ENCODE data around the gene SPATA31E1. TPM values are rescaled to one million over a fixed set of nuclear protein-coding genes. Genes with fewer than 3 reads are reported as not detected.

SPATA31E1 gene
- total RNA-seq, 2 experiments from 2014 or later: not detected

- Mint-ChIP-seq H3K9me3 (no peaks in the 10 kb centered on the region), H3K27me3 (ENCODE audit: low read depth) (peaks cover 2% of the 10 kb centered on the region), H3K4me3 (no peak overlapping the region), H3K36me3 (ENCODE audit: low read depth) (no peaks in the 10 kb centered on the region), H3K4me1 (ENCODE audit: low read depth) (peaks cover 11% of the 10 kb centered on the region), H3K27ac (no peak overlapping the region)
- DNase-seq: no peak
- intact Hi-C loops (cut with micrococcal nuclease): loop anchor here (10.0 kb wide), 1 partner anchor 195 kb away; no protein-coding TSS in a partner anchor
- CTCF ChIA-PET: no interaction called here
Measured at GRCh38 chr9:87880116-87880515, 2.6 kb upstream of the SPATA31E1 start.

GRCh38 chr9:87880683-87881082 lies 2.0 kb upstream of the SPATA31E1 start:
- intact Hi-C loops (cut with micrococcal nuclease): loop anchor here (10.0 kb wide), 1 partner anchor 196 kb away; no protein-coding TSS in a partner anchor
- H3K27me3 Mint-ChIP-seq (ENCODE audit: low read depth): peaks cover 2% of the 10 kb centered on the region
- CTCF ChIA-PET: no interaction called here
- DNase-seq: no peak
- no peak overlapping the region for H3K27ac Mint-ChIP-seq
- H3K36me3 Mint-ChIP-seq (ENCODE audit: low read depth): no peaks in the 10 kb centered on the region
- peaks cover 11% of the 10 kb centered on the region for H3K4me1 Mint-ChIP-seq (ENCODE audit: low read depth)
- H3K4me3 Mint-ChIP-seq: no peak overlapping the region
- no peaks in the 10 kb centered on the region for H3K9me3 Mint-ChIP-seq

- no peaks in the 10 kb centered on the region for H3K27me3 Mint-ChIP-seq (ENCODE audit: low read depth)
- intact Hi-C loops (cut with micrococcal nuclease): loop anchor here (10.0 kb wide), 1 partner anchor 198 kb away; no protein-coding TSS in a partner anchor
- no peaks in the 10 kb centered on the region for H3K9me3 Mint-ChIP-seq
- H3K4me3 Mint-ChIP-seq: no peak overlapping the region
- no peak overlapping the region for H3K27ac Mint-ChIP-seq
- DNase-seq: no peak
- H3K36me3 Mint-ChIP-seq (ENCODE audit: low read depth): no peaks in the 10 kb centered on the region
- peaks cover 11% of the 10 kb centered on the region for H3K4me1 Mint-ChIP-seq (ENCODE audit: low read depth)
- CTCF ChIA-PET: no interaction called here
Measured at GRCh38 chr9:87883274-87883673, 597 bp downstream of the SPATA31E1 start.

GRCh38 chr9:87883990-87884389 lies 1.3 kb downstream of the SPATA31E1 start:
- no peak for DNase-seq
- CTCF ChIA-PET: no interaction called here
- Mint-ChIP-seq H3K27ac (no peak overlapping the region), H3K27me3 (ENCODE audit: low read depth) (no peaks in the 10 kb centered on the region), H3K4me1 (ENCODE audit: low read depth) (peaks cover 6% of the 10 kb centered on the region), H3K9me3 (no peaks in the 10 kb centered on the region), H3K4me3 (no peak overlapping the region), H3K36me3 (ENCODE audit: low read depth) (no peaks in the 10 kb centered on the region)
- intact Hi-C loops (cut with micrococcal nuclease): loop anchor here (10.0 kb wide), 1 partner anchor 199 kb away; no protein-coding TSS in a partner anchor

GRCh38 chr9:87884578-87885459 lies 2.1 kb downstream of the SPATA31E1 start:
- intact Hi-C loops (cut with micrococcal nuclease): loop anchor here (10.0 kb wide), 1 partner anchor 200 kb away; no protein-coding TSS in a partner anchor
- H3K27me3 Mint-ChIP-seq (ENCODE audit: low read depth): no peaks in the 10 kb centered on the region
- no peak overlapping the region for H3K4me3 Mint-ChIP-seq
- H3K4me1 Mint-ChIP-seq (ENCODE audit: low read depth): peaks cover 3% of the 10 kb centered on the region
- no peak for DNase-seq
- H3K27ac Mint-ChIP-seq: no peak overlapping the region
- no peaks in the 10 kb centered on the region for H3K9me3 Mint-ChIP-seq
- H3K36me3 Mint-ChIP-seq (ENCODE audit: low read depth): no peaks in the 10 kb centered on the region
- CTCF ChIA-PET: no interaction called here

- H3K4me3 Mint-ChIP-seq: no peak overlapping the region
- H3K27me3 Mint-ChIP-seq (ENCODE audit: low read depth): no peaks in the 10 kb centered on the region
- intact Hi-C loops (cut with micrococcal nuclease): loop anchor here (10.0 kb wide), 1 partner anchor 201 kb away; no protein-coding TSS in a partner anchor
- CTCF ChIA-PET: no interaction called here
- DNase-seq: no peak
- no peaks in the 10 kb centered on the region for H3K9me3 Mint-ChIP-seq
- no peak overlapping the region for H3K27ac Mint-ChIP-seq
- H3K36me3 Mint-ChIP-seq (ENCODE audit: low read depth): no peaks in the 10 kb centered on the region
- H3K4me1 Mint-ChIP-seq (ENCODE audit: low read depth): no peaks in the 10 kb centered on the region
Measured at GRCh38 chr9:87885484-87886189, 3.0 kb downstream of the SPATA31E1 start.

- no peak overlapping the region for H3K27ac Mint-ChIP-seq
- no peak overlapping the region for H3K4me3 Mint-ChIP-seq
- intact Hi-C loops (cut with micrococcal nuclease): loop anchor here (10.0 kb wide), 1 partner anchor 202 kb away; no protein-coding TSS in a partner anchor
- no peaks in the 10 kb centered on the region for H3K4me1 Mint-ChIP-seq (ENCODE audit: low read depth)
- H3K36me3 Mint-ChIP-seq (ENCODE audit: low read depth): no peaks in the 10 kb centered on the region
- no peaks in the 10 kb centered on the region for H3K9me3 Mint-ChIP-seq
- H3K27me3 Mint-ChIP-seq (ENCODE audit: low read depth): no peaks in the 10 kb centered on the region
- DNase-seq: no peak
- CTCF ChIA-PET: no interaction called here
Measured at GRCh38 chr9:87886210-87886932, 3.7 kb downstream of the SPATA31E1 start.

- intact Hi-C loops (cut with micrococcal nuclease): loop anchor here (10.0 kb wide), 1 partner anchor 202 kb away; no protein-coding TSS in a partner anchor
- Mint-ChIP-seq H3K27me3 (ENCODE audit: low read depth) (no peaks in the 10 kb centered on the region), H3K4me1 (ENCODE audit: low read depth) (no peaks in the 10 kb centered on the region), H3K9me3 (no peaks in the 10 kb centered on the region), H3K27ac (no peak overlapping the region), H3K36me3 (ENCODE audit: low read depth) (no peaks in the 10 kb centered on the region), H3K4me3 (no peak overlapping the region)
- DNase-seq: no peak
- CTCF ChIA-PET: no interaction called here
Measured at GRCh38 chr9:87886933-87887505, 4.3 kb downstream of the SPATA31E1 start.

- no peak overlapping the region for H3K4me3 Mint-ChIP-seq
- intact Hi-C loops (cut with micrococcal nuclease): loop anchor here (10.0 kb wide), 1 partner anchor 203 kb away; no protein-coding TSS in a partner anchor
- H3K4me1 Mint-ChIP-seq (ENCODE audit: low read depth): no peaks in the 10 kb centered on the region
- CTCF ChIA-PET: no interaction called here
- H3K27me3 Mint-ChIP-seq (ENCODE audit: low read depth): no peaks in the 10 kb centered on the region
- no peaks in the 10 kb centered on the region for H3K9me3 Mint-ChIP-seq
- H3K36me3 Mint-ChIP-seq (ENCODE audit: low read depth): no peaks in the 10 kb centered on the region
- DNase-seq: no peak
- no peak overlapping the region for H3K27ac Mint-ChIP-seq
Measured at GRCh38 chr9:87887661-87888480, 5.2 kb downstream of the SPATA31E1 start.

- no peaks in the 10 kb centered on the region for H3K9me3 Mint-ChIP-seq
- intact Hi-C loops (cut with micrococcal nuclease): loop anchor here (10.0 kb wide), 1 partner anchor 204 kb away; no protein-coding TSS in a partner anchor
- no peak overlapping the region for H3K27ac Mint-ChIP-seq
- no peaks in the 10 kb centered on the region for H3K4me1 Mint-ChIP-seq (ENCODE audit: low read depth)
- no peak for DNase-seq
- no peaks in the 10 kb centered on the region for H3K36me3 Mint-ChIP-seq (ENCODE audit: low read depth)
- no peaks in the 10 kb centered on the region for H3K27me3 Mint-ChIP-seq (ENCODE audit: low read depth)
- no peak overlapping the region for H3K4me3 Mint-ChIP-seq
- CTCF ChIA-PET: no interaction called here
Measured at GRCh38 chr9:87888501-87888900, 5.8 kb downstream of the SPATA31E1 start.
